ENCODE results near the gene CHN2. TPM values are rescaled to one million over a fixed set of nuclear protein-coding genes. Genes with fewer than 3 reads are reported as not detected.

Gene CHN2
- polyA plus RNA-seq, 2 of the 4 experiments (the other 2 are of a cell fraction) = 0.06 TPM; not detected in 1

- FAIRE-seq (no peak), DNase-seq (ENCODE audit: low read depth in 1 of 2, low spot score in 1 of 2) (no peak), ATAC-seq (no peak)
- TF ChIP-seq FOSB (CRISPR knock-in tag; IDR thresholded peaks at IDR 0.05) = no peak
- no peak for TF ChIP-seq ESRRA (IDR thresholded peaks at IDR 0.05; ENCODE audit: borderline replicate concordance, low read length)
- POLR2A ChIA-PET = no interaction called here
- H3K4me2 ChIP-seq = no peak overlapping the region
- whole genome bisulfite sequencing (ENCODE audit: missing lambda C conversion rate) = 62% methylated on average over 15 of the region's 15 CpGs
- CTCF ChIA-PET = no interaction called here
- no peaks in the 10 kb centered on the region for H3K9me3 ChIP-seq
- no peak overlapping the region for H3K27ac ChIP-seq
- H3K4me3 ChIP-seq = no peak overlapping the region
- peaks cover 9% of the 10 kb centered on the region; the same call in 1 of the 3 replicates for H3K4me1 ChIP-seq
Observed at GRCh38 chr7:29289156-29290021, 94.8 kb downstream of the CHN2 start.

- ChIA-PET POLR2A (no interaction called here), CTCF (no interaction called here)
- Histone ChIP-seq H3K4me3 (no peak overlapping the region), H3K27ac (no peak overlapping the region), H3K4me1 (peaks cover 4% of the 10 kb centered on the region; the same call in 1 of the 3 replicates), H3K9me3 (no peaks in the 10 kb centered on the region), H3K4me2 (no peak overlapping the region)
- ATAC-seq (no peak), FAIRE-seq (no peak), DNase-seq (ENCODE audit: low read depth in 1 of 2, low spot score in 1 of 2) (no peak)
- TF ChIP-seq CBX8 (IDR thresholded peaks at IDR 0.05) = no peak
- TF ChIP-seq FOSB (CRISPR knock-in tag; IDR thresholded peaks at IDR 0.05) = no peak
- TF ChIP-seq MAZ (IDR thresholded peaks at IDR 0.05; ENCODE audit: borderline replicate concordance, low read depth, low read length) = no peak
- TF ChIP-seq ATOH8 (CRISPR knock-in tag; IDR thresholded peaks at IDR 0.05; ENCODE audit: low read depth) = no peak
- TF ChIP-seq ESRRA (IDR thresholded peaks at IDR 0.05; ENCODE audit: borderline replicate concordance, low read length) = no peak
- TF ChIP-seq KDM5A (IDR thresholded peaks at IDR 0.05) = no peak
- TF ChIP-seq MYC (IDR thresholded peaks at IDR 0.05; ENCODE audit: borderline replicate concordance, low read length) = no peak
- TF ChIP-seq EP300 (IDR thresholded peaks at IDR 0.05) = no peak
- no peak for TF ChIP-seq NFE2L2 (conservative IDR thresholded peaks at IDR 0.05; ENCODE audit: low read length)
- TF ChIP-seq TFCP2L1 (CRISPR knock-in tag; IDR thresholded peaks at IDR 0.05) = no peak
- no peak for TF ChIP-seq MAX (IDR thresholded peaks at IDR 0.05)
- no peak for TF ChIP-seq ELK1 (IDR thresholded peaks at IDR 0.05; ENCODE audit: low read depth, low read length)
- TF ChIP-seq ZFP36 (IDR thresholded peaks at IDR 0.05; ENCODE audit: borderline replicate concordance, partially characterized antibody) = no peak
- no peak for TF ChIP-seq POLR2A (IDR thresholded peaks at IDR 0.05; ENCODE audit: low read length)
- no peak for TF ChIP-seq PBX3 (IDR thresholded peaks at IDR 0.05)
- TF ChIP-seq BCL3 (IDR thresholded peaks at IDR 0.05) = no peak
- TF ChIP-seq HDAC2 (IDR thresholded peaks at IDR 0.05) = no peak
- no peak for TF ChIP-seq EHMT2 (IDR thresholded peaks at IDR 0.05; ENCODE audit: low read depth)
- 81% methylated on average over 6 of the region's 6 CpGs for WGBS (ENCODE audit: missing lambda C conversion rate)
Observed at GRCh38 chr7:29290829-29291228, 96.3 kb downstream of the CHN2 start.

Data from A549 (cell line).